HFF-Myc (cell line): Measurements from ENCODE around the gene EXD2.

Source experiments
- DNase-seq: peaks from one replicate; pipeline ENCODE4 v3.0.0-alpha.2; 2011; ENCODE audit warnings: low read depth; ENCODE audit errors: extremely low read depth
- H3K4me3 ChIP-seq: replicated peaks from 2 replicates; pipeline ENCODE4 v1.5.1; 2011; ENCODE audit warnings: low read depth, mild to moderate bottlenecking, control low read depth, low read length
- CTCF ChIP-seq: IDR thresholded peaks from 2 replicates; pipeline ENCODE4 v1.5.1; 2012; ENCODE audit warnings: mild to moderate bottlenecking, low read depth, low read length, control low read depth; ENCODE audit errors: missing control alignments

Gene EXD2

GRCh38 chr14:69267492-69267891 is 76.2 kb downstream of the EXD2 start:
- DNase-seq = no peak
- no peak overlapping the region for H3K4me3 ChIP-seq
- no peak for TF ChIP-seq CTCF

- DNase-seq = no peak
- no peak overlapping the region for H3K4me3 ChIP-seq
Observed at GRCh38 chr14:69268223-69268622, 76.9 kb downstream of the EXD2 start.

GRCh38 chr14:69268763-69269162 is 77.5 kb downstream of the EXD2 start:
- H3K4me3 ChIP-seq = no peak overlapping the region
- no peak for DNase-seq
- TF ChIP-seq CTCF = no peak

More at GRCh38 chr14:69268223-69268622, 76.9 kb downstream of the EXD2 start:
- no peak for TF ChIP-seq CTCF

- no peak overlapping the region for H3K4me3 ChIP-seq
- no peak for TF ChIP-seq CTCF
Observed at GRCh38 chr14:69269381-69269780, 78.1 kb downstream of the EXD2 start.

GRCh38 chr14:69270097-69270496 is 78.8 kb downstream of the EXD2 start:
- H3K4me3 ChIP-seq = no peak overlapping the region
- no peak for TF ChIP-seq CTCF
- DNase-seq = no peak

More at GRCh38 chr14:69269381-69269780, 78.1 kb downstream of the EXD2 start:
- DNase-seq = no peak

- no peak for TF ChIP-seq CTCF
- no peak overlapping the region for H3K4me3 ChIP-seq
- no peak for DNase-seq
Observed at GRCh38 chr14:69270795-69271708, 79.8 kb downstream of the EXD2 start.
